HEK293 (cell line): ENCODE data around the gene SMAD1.

Experiments
- CTCF ChIA-PET: fragments of 350-600 bp; formaldehyde crosslinking; extraction: SDS; loops from one replicate; lab custom pipeline; 2021; ENCODE audit warnings: antibody characterized with exemption; lab: Yijun Ruan, JAX
- POLR2A ChIA-PET: fragments of 300-600 bp; formaldehyde crosslinking; extraction: SDS; loops from one replicate; lab custom pipeline; 2020; ENCODE audit warnings: antibody characterized with exemption, inconsistent platforms; lab: Yijun Ruan, JAX
- H3K27ac ChIP-seq: fragments of 200-500 bp; sonication (Bioruptor generic); 2 replicates; pipeline ENCODE4 v1.5.1; 2014; ENCODE audit warnings: low read depth, low read length, control low read depth, inconsistent platforms; ENCODE audit errors: extremely low read depth
- H3K36me3 ChIP-seq, 2 experiments: fragments of 200-500 bp in 1 of 2; sonication (Bioruptor generic) in 1 of 2; 1 replicate in 1 of 2; 2 replicates in 1 of 2; pipeline ENCODE4 v1.5.1; 2014 to 2017; ENCODE audit warnings: inconsistent platforms in 2 of 2, low read length in 2 of 2; ENCODE audit not compliant: control insufficient read depth in 2 of 2, insufficient read depth in 1 of 2
- H3K4me1 ChIP-seq: fragments of 200-500 bp; sonication (Bioruptor generic); 2 replicates; pipeline ENCODE4 v1.5.1; 2014; ENCODE audit warnings: mild to moderate bottlenecking, low read length, inconsistent platforms; ENCODE audit not compliant: control insufficient read depth, insufficient read depth
- H3K4me3 ChIP-seq: 2 replicates; pipeline ENCODE4 v1.5.1; 2011; ENCODE audit warnings: low read depth, mild to moderate bottlenecking, control low read depth, low read length, moderate library complexity
- H3K9me3 ChIP-seq: fragments of 200-500 bp; sonication (Bioruptor generic); 2 replicates; pipeline ENCODE4 v1.5.1; 2014; ENCODE audit warnings: low read depth, low read length, inconsistent platforms; ENCODE audit not compliant: control insufficient read depth, insufficient read depth
- ATF2 ChIP-seq: fragments of 450-650 bp; formaldehyde crosslinking; IDR thresholded peaks from 2 replicates; pipeline ENCODE4 v1.5.1; 2016; ENCODE audit warnings: missing biosample characterization, missing genetic modification characterization, low read depth
- KLF1 ChIP-seq: fragments of 450-650 bp; formaldehyde crosslinking; IDR thresholded peaks from 2 replicates; pipeline ENCODE4 v1.5.1; 2016; ENCODE audit warnings: missing biosample characterization, missing genetic modification characterization
- MZF1 ChIP-seq: fragments of 450-650 bp; formaldehyde crosslinking; IDR thresholded peaks from 2 replicates; pipeline ENCODE4 v1.5.1; 2017; ENCODE audit warnings: missing biosample characterization, missing genetic modification characterization, borderline replicate concordance
- REPIN1 ChIP-seq: fragments of 450-650 bp; formaldehyde crosslinking; IDR thresholded peaks from 2 replicates; pipeline ENCODE4 v1.5.1; 2017; ENCODE audit warnings: missing biosample characterization, missing genetic modification characterization, low read depth
- SETDB1 ChIP-seq: IDR thresholded peaks from one replicate; pipeline ENCODE4 v1.6.1; 2017; ENCODE audit warnings: mild to moderate bottlenecking, low read length, moderate library complexity, mixed read lengths; ENCODE audit not compliant: insufficient read length
- SP7 ChIP-seq: fragments of 450-650 bp; formaldehyde crosslinking; IDR thresholded peaks from 2 replicates; pipeline ENCODE4 v1.5.1; 2016; ENCODE audit warnings: missing biosample characterization, missing genetic modification characterization
- TRIM28 ChIP-seq: IDR thresholded peaks from 2 replicates; pipeline ENCODE4 v1.6.1; 2011; ENCODE audit warnings: low read length, control low read depth, borderline replicate concordance
- ZBTB20 ChIP-seq: fragments of 450-650 bp; formaldehyde crosslinking; IDR thresholded peaks from 2 replicates; pipeline ENCODE4 v1.5.1; 2016; ENCODE audit warnings: missing biosample characterization, missing genetic modification characterization
- ZBTB48 ChIP-seq: fragments of 450-650 bp; formaldehyde crosslinking; IDR thresholded peaks from 2 replicates; pipeline ENCODE4 v1.5.1; 2016; ENCODE audit warnings: missing biosample characterization, missing genetic modification characterization
- ZBTB7A ChIP-seq: fragments of 450-650 bp; formaldehyde crosslinking; IDR thresholded peaks from 2 replicates; pipeline ENCODE4 v1.5.1; 2016; ENCODE audit warnings: low read depth, missing biosample characterization, missing genetic modification characterization
- ZNF114 ChIP-seq: fragments of 450-650 bp; formaldehyde crosslinking; IDR thresholded peaks from 2 replicates; pipeline ENCODE4 v1.5.0; 2017; ENCODE audit warnings: missing biosample characterization, missing genetic modification characterization
- ZNF184 ChIP-seq: fragments of 450-650 bp; IDR thresholded peaks from 2 replicates; pipeline ENCODE4 v1.5.1; 2018; ENCODE audit warnings: missing biosample characterization, mild to moderate bottlenecking, missing genetic modification characterization
- ZNF280D ChIP-seq: fragments of 450-650 bp; formaldehyde crosslinking; IDR thresholded peaks from 2 replicates; pipeline ENCODE4 v1.5.1; 2016; ENCODE audit warnings: missing biosample characterization, missing genetic modification characterization
- ZNF311 ChIP-seq: fragments of 450-650 bp; formaldehyde crosslinking; IDR thresholded peaks from 2 replicates; pipeline ENCODE4 v1.5.1; 2017; ENCODE audit warnings: missing biosample characterization, missing genetic modification characterization, borderline replicate concordance
- ZNF473 ChIP-seq: fragments of 450-650 bp; formaldehyde crosslinking; IDR thresholded peaks from 2 replicates; pipeline ENCODE4 v1.5.1; 2017; ENCODE audit warnings: missing biosample characterization, missing genetic modification characterization
- ZNF488 ChIP-seq: fragments of 450-650 bp; formaldehyde crosslinking; IDR thresholded peaks from 2 replicates; pipeline ENCODE4 v1.5.1; 2016; ENCODE audit warnings: missing biosample characterization, missing genetic modification characterization
- ZNF529 ChIP-seq: fragments of 450-650 bp; formaldehyde crosslinking; IDR thresholded peaks from 2 replicates; pipeline ENCODE4 v1.5.1; 2017; ENCODE audit warnings: missing genetic modification characterization, missing biosample characterization; ENCODE audit not compliant: insufficient replicate concordance
- ZNF549 ChIP-seq: fragments of 450-650 bp; IDR thresholded peaks from 2 replicates; pipeline ENCODE4 v1.5.1; 2018; ENCODE audit warnings: missing biosample characterization, missing genetic modification characterization, mild to moderate bottlenecking, inconsistent platforms, moderate library complexity
- ZNF626 ChIP-seq: fragments of 450-650 bp; sonication (Bioruptor Pico); formaldehyde crosslinking; IDR thresholded peaks from 2 replicates; pipeline ENCODE4 v1.5.1; 2018; ENCODE audit warnings: missing biosample characterization, missing genetic modification characterization, inconsistent platforms
- ZNF837 ChIP-seq: fragments of 450-650 bp; formaldehyde crosslinking; IDR thresholded peaks from 2 replicates; pipeline ENCODE4 v1.5.1; 2016; ENCODE audit warnings: missing biosample characterization, missing genetic modification characterization
- TF ChIP-seq, protein P1 (sequence below): fragments of 450-650 bp; formaldehyde crosslinking; IDR thresholded peaks from 2 replicates; pipeline ENCODE4 v1.5.1; 2016; ENCODE audit warnings: missing biosample characterization, missing genetic modification characterization

The SMAD1 gene

GRCh38 chr4:145511913-145512522, 30.4 kb downstream of the SMAD1 start (continued):
- TF ChIP-seq ZBTB20 (tag by site-specific recombination) = no peak
- TF ChIP-seq ZBTB48 (tag by site-specific recombination) = no peak
- no peak for TF ChIP-seq KLF1 (tag by site-specific recombination)
- TF ChIP-seq ZBTB7A (tag by site-specific recombination) = no peak
- TF ChIP-seq, protein P1, sequence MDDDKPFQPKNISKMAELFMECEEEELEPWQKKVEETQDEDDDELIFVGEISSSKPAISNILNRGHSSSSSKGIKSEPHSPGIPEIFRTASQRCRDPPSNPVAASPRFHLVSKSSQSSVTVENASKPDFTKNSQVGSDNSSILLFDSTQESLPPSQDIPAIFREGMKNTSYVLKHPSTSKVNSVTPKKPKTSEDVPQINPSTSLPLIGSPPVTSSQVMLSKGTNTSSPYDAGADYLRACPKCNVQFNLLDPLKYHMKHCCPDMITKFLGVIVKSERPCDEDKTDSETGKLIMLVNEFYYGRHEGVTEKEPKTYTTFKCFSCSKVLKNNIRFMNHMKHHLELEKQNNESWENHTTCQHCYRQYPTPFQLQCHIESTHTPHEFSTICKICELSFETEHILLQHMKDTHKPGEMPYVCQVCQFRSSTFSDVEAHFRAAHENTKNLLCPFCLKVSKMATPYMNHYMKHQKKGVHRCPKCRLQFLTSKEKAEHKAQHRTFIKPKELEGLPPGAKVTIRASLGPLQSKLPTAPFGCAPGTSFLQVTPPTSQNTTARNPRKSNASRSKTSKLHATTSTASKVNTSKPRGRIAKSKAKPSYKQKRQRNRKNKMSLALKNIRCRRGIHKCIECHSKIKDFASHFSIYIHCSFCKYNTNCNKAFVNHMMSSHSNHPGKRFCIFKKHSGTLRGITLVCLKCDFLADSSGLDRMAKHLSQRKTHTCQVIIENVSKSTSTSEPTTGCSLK (tag by site-specific recombination) = no peak
- 0 out of 2 replicates have a peak, but pooled peaks have one; percentile 52 for TF ChIP-seq ZNF184 (tag by site-specific recombination)
- TF ChIP-seq SP7 (tag by site-specific recombination) = 0 out of 2 replicates have a peak, but pooled peaks have one; percentile 28
- TF ChIP-seq ATF2 (tag by site-specific recombination) = peak; percentile 60; the same call in 1 of the 2 replicates
- TF ChIP-seq MZF1 (tag by site-specific recombination) = no peak
- no peak for TF ChIP-seq ZNF473 (tag by site-specific recombination)
- TF ChIP-seq ZNF837 = no peak
- peak; percentile 98 for TF ChIP-seq SETDB1
- TF ChIP-seq ZNF529 = peak; percentile 59
- TF ChIP-seq ZNF549 (tag by site-specific recombination) = 0 out of 2 replicates have a peak, but pooled peaks have one; percentile 14
- no peak for TF ChIP-seq REPIN1 (tag by site-specific recombination)
- TF ChIP-seq ZNF280D (tag by site-specific recombination) = peak; percentile 59; the same call in 1 of the 2 replicates
- TF ChIP-seq TRIM28 = peak; percentile 98; the same call in 1 of the 2 replicates
- TF ChIP-seq ZNF114 (tag by site-specific recombination) = no peak
- TF ChIP-seq, all 188 proteins: peak for 10

DNA sequence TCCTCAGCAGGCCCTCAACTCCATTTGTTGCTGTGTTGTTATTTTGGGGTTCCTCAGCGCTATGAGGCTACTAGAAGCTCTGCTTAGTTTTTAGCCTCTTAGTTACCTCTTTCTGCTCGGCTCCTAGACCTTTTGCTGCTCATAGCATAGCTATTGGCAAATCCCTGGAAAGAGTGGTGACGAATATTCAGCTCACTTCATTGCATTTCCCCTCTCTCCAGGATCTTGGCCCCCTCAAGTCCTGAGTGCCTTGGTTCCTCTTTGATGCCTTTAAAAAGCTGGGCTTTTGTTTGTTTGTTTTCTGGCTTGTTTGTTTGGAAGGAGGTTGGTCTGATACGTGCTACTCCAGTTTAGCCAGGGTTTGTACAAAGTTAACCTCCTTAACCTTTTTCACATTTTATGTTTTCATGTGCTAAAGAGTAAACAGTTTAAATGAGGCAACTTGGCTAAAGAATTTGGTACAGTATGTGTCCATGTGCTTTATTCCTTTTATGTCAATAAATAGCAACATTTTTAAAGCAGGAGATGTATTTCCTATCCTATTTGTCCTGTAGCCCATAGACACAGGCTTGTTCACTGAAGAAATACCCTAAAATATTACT, 31.5 kb downstream of the SMAD1 start:
- POLR2A ChIA-PET = no interaction called here
- TF ChIP-seq, protein P1 (tag by site-specific recombination) = no peak
- TF ChIP-seq ZNF488 (tag by site-specific recombination) = no peak
- no peak for TF ChIP-seq ZNF626
- no peak for TF ChIP-seq ZNF311 (tag by site-specific recombination)

More for the DNA sequence above, 31.5 kb downstream of the SMAD1 start:
- Histone ChIP-seq H3K27ac (no peak overlapping the region), H3K4me1 (no peaks in the 10 kb centered on the region), H3K36me3 (no peaks in the 10 kb centered on the region), H3K9me3 (no peaks in the 10 kb centered on the region), H3K4me3 (no peak overlapping the region)
- CTCF ChIA-PET = interaction anchor here (0.7 kb wide), 1 partner anchor 228 kb away, joined by 3 read pairs; no protein-coding TSS in a partner anchor
